AG10803 (cell line): ENCODE results near the gene MYO5B.

Experiments
- DNase-seq: peaks from one replicate; pipeline ENCODE4 v3.0.0; 2010; ENCODE audit warnings: low read depth
- H3K4me3 ChIP-seq: 2 replicates; pipeline ENCODE4 v1.5.1; 2011; ENCODE audit warnings: mild to moderate bottlenecking, low read length, control low read depth
- TF ChIP-seq, protein P1 (sequence below): conservative IDR thresholded peaks from 2 replicates; pipeline ENCODE4 v1.5.1; 2011; ENCODE audit warnings: mild to moderate bottlenecking, low read length, control low read depth, inconsistent platforms

The MYO5B gene

DNA sequence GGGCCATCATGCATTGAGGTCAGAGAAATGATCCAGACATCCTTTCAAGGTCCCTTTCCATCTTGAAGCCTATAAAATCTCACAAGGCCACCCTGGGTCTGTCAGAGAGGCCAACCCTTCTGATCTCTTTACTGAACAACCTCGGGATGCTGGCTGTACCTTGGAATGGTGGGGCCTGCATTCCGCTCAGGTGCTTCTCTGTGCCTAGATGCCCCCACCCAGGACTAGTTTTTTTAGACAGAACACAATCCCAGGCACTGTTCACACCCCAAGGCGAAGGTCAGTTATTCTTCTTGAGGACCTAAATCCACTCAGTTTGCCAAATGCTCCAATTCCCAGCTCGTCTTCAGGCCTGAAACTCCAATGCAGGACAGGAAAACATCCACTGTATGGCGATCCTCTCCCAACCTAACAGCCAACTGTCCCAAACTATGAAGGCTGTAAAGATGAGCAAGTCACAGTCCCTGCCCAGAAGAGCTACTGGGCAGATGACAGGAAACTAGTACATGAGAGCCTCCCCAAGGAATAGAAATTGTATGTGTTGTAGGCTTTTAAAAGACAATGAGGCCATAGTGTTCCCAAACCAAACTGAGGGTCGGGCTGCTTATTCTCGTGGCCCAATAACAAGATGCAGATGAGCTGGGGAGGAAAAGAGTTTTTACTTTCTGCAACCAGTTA is 227.2 kb downstream of the MYO5B start:
- no peak for DNase-seq
- TF ChIP-seq, protein P1, sequence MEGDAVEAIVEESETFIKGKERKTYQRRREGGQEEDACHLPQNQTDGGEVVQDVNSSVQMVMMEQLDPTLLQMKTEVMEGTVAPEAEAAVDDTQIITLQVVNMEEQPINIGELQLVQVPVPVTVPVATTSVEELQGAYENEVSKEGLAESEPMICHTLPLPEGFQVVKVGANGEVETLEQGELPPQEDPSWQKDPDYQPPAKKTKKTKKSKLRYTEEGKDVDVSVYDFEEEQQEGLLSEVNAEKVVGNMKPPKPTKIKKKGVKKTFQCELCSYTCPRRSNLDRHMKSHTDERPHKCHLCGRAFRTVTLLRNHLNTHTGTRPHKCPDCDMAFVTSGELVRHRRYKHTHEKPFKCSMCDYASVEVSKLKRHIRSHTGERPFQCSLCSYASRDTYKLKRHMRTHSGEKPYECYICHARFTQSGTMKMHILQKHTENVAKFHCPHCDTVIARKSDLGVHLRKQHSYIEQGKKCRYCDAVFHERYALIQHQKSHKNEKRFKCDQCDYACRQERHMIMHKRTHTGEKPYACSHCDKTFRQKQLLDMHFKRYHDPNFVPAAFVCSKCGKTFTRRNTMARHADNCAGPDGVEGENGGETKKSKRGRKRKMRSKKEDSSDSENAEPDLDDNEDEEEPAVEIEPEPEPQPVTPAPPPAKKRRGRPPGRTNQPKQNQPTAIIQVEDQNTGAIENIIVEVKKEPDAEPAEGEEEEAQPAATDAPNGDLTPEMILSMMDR = no peak
- H3K4me3 ChIP-seq = no peak overlapping the region

DNA sequence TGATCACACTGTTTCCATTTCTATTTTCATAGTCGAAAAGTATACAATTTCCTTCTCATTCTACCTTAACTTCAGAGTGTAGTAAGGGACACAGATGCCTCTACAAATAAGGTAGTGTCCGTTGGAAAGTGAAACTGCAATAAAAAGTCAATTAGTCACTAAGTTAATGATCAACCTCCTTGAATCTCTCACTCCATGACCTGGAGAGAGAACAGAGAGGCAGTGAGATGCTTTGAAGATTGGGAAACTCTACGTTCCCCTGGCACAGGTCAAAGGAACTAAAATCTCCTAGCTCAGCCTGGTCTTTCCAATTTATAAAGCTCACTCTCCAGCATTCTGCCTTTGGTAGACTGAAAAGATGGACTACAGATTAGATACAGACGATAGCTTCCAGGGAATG is 227.8 kb downstream of the MYO5B start:
- TF ChIP-seq, protein P1 = no peak
- no peak overlapping the region for H3K4me3 ChIP-seq
- no peak for DNase-seq

DNA sequence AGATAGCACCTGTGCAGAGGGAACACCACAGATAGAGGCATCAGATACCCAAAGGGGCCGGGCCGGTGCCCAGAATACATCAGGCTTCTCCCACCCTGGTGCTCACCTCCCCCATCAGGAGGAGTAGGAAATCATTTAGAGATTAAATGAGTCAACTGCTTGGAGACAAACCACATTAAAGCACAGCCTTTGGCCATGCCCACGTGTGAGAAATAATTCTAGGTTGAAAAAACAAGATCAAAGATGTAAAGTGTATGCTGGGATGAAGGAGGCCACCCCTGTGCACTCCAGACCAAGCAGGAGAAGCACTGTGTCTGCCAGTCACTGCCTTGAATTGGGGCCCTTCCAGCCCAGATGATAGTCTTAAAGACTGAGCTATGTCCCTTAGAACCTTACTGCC is 228.9 kb downstream of the MYO5B start:
- DNase-seq = no peak
- H3K4me3 ChIP-seq = no peak overlapping the region
- TF ChIP-seq, protein P1 = no peak

DNA sequence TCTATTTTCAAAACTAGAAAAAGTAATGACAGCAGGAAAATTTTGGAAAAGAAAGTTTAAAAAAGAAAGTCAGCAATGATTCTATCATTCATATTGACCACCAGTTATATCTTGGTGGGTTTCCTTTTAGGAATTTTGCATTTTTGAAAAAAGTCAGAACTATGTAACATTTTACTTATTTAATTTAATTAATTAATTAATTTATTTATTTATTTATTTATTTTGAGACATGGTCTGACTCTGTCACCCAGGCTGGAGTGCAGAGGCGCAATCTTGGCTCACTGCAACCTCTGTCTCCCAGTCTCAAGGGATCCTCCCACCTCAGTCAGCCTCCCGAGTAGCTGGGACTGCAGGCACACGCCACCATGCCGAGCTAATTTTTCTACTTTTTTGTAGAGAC is 231.7 kb downstream of the MYO5B start:
- no peak for DNase-seq
- H3K4me3 ChIP-seq = no peak overlapping the region
- TF ChIP-seq, protein P1 = no peak

DNA sequence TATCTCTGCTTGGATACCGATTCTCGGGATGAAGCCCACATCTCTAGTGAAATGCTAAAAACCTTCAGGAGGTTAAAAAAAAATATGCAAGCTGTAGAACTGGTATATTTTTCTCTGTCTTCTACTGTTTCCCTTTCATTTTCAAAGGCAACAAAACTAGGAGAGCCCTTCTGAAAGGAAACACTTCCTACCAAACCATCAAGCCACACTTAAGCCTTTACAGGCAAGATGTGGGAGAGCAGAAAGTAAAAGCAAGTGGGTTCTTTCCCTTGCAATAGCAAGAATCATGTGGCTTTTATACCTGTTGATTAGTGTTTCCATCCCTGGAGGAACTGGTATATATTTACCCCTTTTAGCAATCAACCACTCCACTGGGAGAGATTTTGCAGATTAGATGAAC is 233.7 kb downstream of the MYO5B start:
- TF ChIP-seq, protein P1 = no peak
- DNase-seq = no peak
- no peak overlapping the region for H3K4me3 ChIP-seq

DNA sequence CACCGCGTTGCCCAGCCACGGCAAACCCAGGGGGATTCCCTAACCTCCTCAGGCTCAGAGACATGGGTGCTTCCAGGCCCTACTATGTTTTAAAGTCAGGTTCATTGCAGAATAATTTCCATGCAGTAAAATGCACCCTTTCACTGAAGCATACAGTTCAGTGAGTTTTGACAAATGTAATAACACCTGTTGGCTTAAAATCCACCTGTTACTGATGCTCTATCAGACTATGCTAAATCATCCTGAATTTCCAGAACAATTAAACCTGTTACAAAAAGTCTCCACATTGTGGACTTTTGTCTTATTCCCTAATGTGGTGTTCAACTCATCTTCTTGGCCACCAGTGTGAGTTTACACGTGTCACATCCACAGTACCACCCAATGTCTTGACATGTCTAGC is 234.6 kb downstream of the MYO5B start:
- no peak for DNase-seq
- no peak overlapping the region for H3K4me3 ChIP-seq
- TF ChIP-seq, protein P1 = no peak

DNA sequence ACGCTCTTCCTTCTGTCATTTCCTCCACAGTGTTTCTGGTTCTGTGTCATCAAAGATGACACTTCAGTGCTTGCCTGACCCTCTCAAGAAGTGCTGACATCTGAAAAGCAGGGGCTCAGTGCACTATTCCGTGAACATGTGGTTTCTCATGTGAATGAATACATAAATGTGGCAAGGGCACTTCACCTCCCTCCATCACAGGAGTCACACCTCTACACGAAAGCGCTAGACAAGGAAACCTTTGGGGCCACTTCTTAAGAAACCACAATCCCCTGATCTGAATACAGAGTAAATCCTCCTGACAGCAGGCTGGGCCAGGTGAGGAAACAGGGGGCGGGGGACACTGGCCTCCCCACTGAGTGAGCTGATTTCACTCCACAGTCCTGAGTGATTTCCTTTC is 235.8 kb downstream of the MYO5B start:
- TF ChIP-seq, protein P1 = no peak
- H3K4me3 ChIP-seq = no peak overlapping the region
- DNase-seq = no peak
